HG02870 (cell line): ENCODE measurements around the gene KRTCAP2.
A peak's percentile ranks its signal among the peaks of the same experiment; 100 is the strongest.
"Not testable (repeated sequence)": the region's sequence is repeated elsewhere in the genome, so short reads cannot be mapped to it uniquely, and the experiment has no call there.

ENCODE experiments used
- ATAC-seq: cut with Tn5 transposase; IDR thresholded peaks from one replicate; pipeline ENCODE4 v1.9.1; 2021; ENCODE audit warnings: mild to moderate bottlenecking, moderate library complexity; ENCODE audit not compliant: unreplicated experiment

Gene KRTCAP2

DNA sequence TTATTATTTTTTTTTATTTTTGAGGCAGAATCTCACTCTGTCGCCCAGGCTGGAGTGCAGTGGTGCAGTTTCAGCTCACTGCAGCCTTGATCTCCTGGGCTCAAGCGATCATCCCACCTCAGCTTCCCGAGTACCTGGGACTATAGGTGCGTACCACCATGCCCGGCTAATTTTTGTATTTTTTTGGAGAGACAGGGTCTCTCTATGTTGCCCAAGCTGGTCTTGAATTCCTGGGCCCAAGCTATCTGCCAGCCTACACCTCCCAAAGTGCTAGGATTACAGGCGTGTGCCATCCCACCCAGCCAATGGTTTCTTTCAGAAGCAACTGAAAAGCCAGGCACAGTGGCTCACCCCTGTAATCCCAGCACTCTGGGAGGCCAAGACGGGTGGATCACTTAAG, 2.3 kb downstream of the KRTCAP2 start:
- ATAC-seq, result no peak

GRCh38 chr1:155170101-155170785, 2.9 kb downstream of the KRTCAP2 start:
- no peak for ATAC-seq

GRCh38 chr1:155169541-155169940, 3.6 kb downstream of the KRTCAP2 start:
- no peak for ATAC-seq

DNA sequence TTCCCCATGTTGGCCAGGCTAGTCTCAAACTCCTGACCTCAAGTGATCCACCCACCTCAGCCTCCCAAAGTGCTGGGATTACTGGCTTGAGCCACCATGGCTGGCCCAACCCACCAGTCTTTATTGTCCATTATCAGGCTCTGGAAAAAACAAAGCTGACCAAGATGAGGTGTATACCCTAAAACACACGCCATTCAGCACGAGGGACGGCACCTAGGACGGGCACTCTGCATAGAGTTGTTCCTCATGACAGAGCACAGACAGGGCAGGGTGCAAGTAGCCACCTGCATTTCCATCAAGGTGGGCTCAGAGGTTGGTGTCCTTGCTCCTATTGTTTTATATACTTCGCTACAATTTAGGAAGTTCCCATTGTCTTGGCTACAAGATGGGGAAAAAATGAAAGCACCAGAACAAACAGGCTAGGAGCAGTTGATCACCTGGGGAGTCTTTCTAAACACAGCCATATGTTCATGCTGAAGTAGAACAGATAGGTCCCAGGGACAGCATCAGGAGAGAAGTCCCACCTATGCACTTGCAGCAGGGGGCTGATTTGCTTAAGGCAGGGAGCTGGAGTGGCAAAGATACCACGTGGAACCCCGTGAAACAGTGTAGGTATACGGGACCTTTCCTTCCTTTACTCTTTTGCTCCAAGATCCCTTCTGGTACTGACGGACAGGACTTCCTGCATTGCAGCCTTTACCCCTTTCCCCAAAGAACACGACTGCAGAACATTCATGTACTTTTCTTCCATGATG, 4.5 kb downstream of the KRTCAP2 start:
- ATAC-seq, result no peak

- ATAC-seq, result not testable (repeated sequence)
These were observed 5.0 kb downstream of the KRTCAP2 start for GRCh38 chr1:155168105-155168445.

- no peak for ATAC-seq
These were observed 5.7 kb downstream of the KRTCAP2 start for GRCh38 chr1:155167166-155168104.

- no peak for ATAC-seq
These were observed 6.5 kb downstream of the KRTCAP2 start for GRCh38 chr1:155166471-155167165.

- no peak for ATAC-seq
These were observed 7.0 kb downstream of the KRTCAP2 start for GRCh38 chr1:155166051-155166470.

DNA sequence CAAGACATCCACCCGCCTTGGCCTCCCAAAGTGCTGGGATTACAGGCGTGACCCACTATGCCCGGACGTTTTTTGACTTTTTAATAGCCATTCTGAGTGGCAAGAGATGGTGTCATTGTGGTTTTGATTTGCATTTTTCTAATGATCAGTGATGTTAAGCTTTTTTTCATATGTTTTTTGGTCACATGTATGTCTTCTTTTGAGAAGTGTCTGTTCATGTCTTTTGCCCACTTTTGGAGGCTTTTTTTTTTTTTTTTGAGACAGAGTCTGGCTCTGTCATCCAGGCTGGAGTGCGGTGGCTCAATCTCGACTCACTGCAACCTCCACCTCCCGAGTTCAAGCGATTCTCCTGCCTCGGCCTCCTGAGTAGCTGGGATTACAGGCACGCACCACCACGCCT, 8.5 kb downstream of the KRTCAP2 start:
- not testable (repeated sequence) for ATAC-seq

- ATAC-seq, result not testable (repeated sequence)
These were observed 9.3 kb downstream of the KRTCAP2 start for GRCh38 chr1:155163785-155164184.

DNA sequence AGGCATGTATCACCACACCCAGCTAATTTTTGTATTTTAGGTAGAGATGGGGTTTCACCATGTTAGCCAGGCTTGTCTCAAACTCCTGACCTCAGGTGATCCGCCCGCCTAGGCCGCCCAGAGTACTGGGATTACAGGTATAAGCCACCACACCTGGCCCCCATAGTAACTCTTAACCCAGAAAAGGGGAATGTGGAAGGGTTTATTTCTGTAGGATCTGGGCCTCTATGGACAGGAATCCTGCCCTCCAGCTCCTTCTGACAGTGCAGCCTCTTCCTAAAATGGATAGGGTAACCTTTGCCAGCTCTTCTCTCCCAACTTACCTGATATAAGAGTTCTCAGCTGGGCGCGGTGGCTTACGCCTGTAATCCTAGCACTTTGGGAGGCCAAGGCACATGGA, 10.5 kb downstream of the KRTCAP2 start:
- not testable (repeated sequence) for ATAC-seq

GRCh38 chr1:155160128-155160527, 13.0 kb downstream of the KRTCAP2 start:
- ATAC-seq, result no peak

DNA sequence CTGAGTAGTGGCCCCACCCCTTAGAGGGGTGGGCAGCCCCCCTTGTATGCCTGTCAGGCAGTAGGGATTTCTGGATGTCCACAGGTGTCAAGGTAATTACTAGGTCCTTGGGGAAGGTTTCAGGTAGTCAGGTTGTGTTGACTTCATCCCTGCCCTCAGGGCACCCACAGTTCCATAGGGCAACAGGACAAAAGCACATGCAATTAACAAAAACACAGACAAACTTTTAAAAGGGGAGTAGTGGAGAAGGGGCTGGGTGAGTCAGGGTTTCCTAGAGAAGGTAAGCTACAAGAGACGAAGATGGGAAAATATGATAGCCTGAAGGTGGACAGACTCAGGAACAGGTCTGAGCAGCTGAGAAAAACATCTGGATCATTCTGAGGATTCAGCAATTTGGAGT, 14.1 kb downstream of the KRTCAP2 start:
- ATAC-seq, result no peak

DNA sequence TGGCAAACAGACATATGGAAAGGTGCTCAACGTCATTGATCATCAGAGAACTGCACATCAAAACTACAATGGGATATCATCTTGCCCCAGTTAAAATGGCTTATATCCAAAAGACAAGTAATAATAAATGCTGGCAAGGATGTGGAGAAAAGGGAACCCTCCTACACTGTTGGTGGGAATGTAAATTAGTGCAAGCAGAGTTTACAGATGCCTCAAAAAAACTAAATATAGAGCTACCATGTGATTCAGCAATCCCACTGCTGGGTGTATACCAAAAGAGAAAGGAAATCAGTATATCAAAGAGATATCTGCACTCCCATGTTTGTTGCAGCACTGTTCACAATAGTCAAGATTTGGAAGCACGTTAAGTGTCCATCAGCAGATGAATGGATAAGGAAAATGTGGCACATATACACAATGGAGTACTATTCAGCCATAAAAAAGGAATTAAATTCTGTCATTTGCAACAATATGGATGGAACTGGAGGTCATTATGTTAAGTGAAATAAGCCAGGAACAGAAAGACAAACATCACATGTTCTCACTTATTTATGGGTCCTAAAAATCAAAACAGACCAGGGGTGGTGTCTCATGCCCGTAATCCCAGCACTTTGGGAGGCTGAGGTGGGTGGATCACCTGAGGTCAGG, 17.0 kb downstream of the KRTCAP2 start:
- ATAC-seq, result not testable (repeated sequence)

DNA sequence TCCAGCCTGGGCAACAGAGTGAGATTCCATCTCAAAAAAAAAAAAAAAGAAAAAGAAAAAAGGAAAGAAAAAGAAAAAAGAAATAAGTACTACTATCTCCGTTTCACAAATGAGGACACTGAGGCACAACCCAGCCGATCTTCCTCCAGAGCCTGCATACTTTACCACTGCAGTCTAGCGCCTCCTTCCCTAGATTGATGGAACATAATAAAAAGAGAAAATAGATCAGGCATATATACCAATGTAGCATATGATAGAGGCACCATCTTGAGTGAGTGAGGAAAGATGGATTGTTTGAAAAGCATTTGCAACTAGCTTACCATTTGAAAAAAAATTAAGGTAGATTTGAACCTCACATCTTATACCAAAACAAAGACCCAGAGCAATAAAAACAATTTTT, 27.6 kb downstream of the KRTCAP2 start:
- no peak for ATAC-seq

DNA sequence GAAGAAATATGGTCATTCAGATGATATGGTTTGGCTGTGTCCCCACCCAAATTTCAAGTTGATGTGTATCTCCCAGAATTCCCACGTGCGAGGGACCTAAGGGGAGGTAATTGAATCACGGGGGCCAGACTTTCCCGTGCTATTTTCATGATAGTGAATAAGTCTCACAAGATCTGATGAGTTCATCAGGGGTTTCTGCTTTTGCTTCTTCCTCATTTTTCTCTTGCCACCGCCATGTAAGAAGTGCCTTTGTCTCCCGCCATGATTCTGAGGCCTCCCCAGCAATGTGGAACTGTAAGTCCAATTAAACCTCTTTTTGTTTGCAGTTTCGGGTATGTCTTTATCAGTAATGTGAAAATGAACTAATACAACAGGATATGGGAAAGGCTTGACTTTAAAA, 31.4 kb downstream of the KRTCAP2 start:
- no peak for ATAC-seq

DNA sequence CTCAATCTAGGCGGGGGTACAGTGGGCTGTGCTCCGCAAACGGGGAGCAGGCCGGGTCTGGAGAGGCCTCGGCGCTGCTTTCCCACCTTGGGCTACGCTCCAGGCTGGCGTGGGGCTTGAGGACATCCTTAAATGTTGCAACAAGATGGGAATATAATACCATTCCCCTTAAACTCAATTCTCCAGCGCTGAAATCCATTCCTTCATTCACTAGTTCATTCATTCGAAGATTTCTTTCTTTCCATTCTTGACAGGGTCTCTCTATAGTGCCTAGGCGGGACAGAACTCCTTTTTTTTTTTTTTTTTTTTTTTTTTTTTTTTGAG, 32.5 kb downstream of the KRTCAP2 start:
- ATAC-seq, result no peak

DNA sequence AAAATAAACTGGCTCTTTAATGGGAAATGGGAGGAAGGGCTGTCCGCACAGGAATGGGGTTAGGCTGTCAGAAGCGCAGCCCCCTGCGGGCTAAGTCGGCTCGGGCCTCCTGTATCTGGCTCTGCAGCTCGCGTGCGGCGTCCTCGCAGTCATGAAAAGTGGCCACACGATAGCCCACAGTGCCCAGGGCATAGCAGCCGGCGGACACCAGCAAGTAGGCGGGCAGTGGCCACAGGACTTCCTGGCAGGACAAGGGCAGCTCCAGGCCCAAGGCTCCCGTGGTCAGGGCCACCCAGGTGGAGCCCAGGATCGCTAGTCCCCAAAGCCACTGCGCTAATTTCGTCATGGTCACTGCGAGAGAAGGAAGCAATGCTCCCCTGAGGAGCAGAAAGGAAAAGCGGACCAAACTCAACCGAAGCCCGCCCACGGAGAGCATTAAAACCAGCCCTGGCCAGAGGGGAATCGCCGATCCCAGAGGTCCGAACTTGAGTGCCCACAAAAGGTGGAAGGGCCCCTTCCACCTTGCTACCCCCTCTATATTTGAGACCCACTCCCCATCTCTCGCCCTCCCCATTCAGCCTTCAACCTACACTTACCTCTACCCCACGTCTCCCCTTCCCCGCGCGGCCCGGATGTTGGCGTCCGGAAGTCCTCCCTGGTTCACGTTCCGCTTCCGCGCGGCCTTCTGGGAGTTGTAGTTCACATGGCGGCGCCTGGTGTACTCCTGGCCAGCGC, 33.0 kb downstream of the KRTCAP2 start, which contains the start of gene DPM3:
TSS of gene DPM3 (minus strand) at position 637 of the 735 bp plus-strand sequence. CDS start at position 346, 291 bp downstream.
- ATAC-seq, result peak; percentile 62

GRCh38 chr1:155137154-155137949, 35.8 kb downstream of the KRTCAP2 start:
- ATAC-seq, result no peak
